Measurements from ENCODE around the gene LHFPL2. TPM values are rescaled to one million over a fixed set of nuclear protein-coding genes. Genes with fewer than 3 reads are reported as not detected.
A peak's percentile ranks its signal among the peaks of the same experiment; 100 is the strongest.

Gene LHFPL2
- total RNA-seq, 1 donor from 2014 or later = 35.9 TPM

DNA sequence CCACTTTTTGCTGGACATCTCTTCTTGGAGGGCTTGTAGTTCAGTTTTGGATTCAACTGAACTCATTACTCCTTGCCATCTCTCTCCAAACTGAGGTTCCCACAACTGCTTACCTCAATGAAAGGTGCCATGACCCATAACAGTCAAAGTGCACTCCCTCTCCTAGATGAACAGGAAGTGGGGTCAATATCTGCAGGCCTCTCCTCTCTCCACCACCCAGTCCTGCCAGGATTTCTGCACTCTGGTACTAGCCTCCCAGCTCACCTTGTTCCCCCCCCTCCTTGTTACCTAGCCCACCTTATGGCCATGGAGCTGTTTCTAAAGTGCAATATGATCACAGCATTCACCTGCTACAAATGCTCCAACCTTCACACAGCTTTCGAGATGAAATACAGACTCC lies 5.9 kb downstream of the LHFPL2 start:
- no peak for DNase-seq (ENCODE audit: low spot score)

DNA sequence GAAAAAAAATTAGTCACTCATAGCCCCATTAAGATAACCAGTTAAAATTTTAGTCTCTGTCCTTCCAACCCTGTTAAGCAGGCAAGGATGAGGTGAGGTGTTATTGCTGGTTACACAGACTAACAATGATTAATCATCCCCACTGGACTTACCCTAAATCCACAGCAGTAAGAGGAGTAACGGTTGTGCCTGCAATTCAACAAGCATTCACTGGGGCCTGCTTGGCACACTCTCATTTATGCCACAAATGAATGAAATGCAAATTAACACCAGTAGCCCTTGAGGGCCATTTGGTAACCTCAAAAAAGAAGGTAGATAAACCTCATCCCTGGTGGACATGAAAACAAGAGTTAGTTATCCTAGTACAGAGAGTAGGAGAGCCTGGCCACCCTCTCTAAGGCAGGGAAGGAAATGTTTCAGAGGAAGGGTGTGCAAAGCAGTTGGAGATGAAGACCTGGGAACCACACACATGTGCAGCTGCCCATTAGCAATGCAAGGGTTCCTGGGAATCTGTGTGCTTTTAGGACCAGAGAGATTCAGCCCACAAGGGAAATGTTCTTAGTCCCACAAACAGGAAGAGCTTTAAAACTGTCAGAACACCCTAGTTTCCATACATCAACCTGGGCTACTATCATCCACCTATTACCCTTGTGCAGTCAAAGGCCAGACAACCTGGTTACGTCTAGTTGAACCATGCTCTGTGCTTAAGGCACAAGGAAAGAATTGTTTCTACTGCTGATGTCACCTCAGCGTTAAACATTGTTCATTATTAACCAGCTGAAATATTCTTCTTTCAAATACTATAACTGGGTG lies 7.7 kb downstream of the LHFPL2 start:
- DNase-seq (ENCODE audit: low spot score) = no peak

DNA sequence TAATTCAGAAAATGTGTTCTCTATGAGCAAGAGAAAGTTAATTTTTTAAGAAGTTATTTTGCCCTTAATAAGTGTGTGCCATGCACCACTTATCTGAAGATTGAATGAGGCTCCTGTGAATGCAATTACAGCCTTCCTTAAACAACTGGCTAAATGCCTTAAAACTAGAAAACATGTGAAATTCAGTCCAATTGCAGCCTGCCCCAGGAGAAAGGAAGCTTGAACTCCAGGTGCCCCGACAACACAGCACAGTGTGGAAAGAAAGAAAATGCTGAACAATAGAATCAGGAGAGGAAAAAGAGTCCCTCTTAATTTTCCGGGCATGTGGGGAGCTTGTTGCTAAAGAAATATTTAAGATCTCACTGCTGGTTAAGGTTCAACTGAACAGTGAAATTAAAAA lies 8.8 kb downstream of the LHFPL2 start:
- DNase-seq (ENCODE audit: low spot score) = peak; percentile 36

DNA sequence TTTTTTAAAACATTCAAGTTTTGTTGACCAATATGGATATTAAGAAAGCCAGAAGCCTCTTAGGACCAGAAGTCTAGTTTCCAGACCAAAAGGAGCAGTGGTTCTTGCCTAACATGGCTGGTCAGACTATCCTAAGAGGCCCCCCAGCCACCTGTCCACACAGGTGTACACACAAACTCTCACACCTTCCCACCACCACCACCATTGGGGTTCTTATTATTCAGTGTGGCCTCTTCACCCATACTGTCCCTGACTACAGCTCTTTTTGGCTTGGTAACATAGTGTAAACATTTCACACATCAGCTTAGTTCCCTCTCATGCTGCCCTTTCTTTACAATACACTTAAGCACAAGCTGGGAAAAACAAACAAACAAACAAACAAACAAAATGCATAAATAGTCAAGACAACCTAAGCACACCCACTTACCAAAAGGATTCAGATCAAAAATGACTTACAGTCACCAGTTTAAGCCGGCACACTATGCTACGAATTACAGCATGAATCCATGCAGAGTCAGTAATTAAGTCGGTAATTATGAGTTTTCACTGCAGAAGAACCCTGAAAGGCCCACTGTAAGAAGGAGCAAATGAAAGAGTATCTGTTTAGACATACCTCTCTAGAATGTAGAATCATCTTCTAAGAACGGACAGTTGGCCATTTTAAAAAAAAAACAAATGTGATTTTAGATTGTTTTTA lies 9.5 kb downstream of the LHFPL2 start:
- no peak for DNase-seq (ENCODE audit: low spot score)

DNA sequence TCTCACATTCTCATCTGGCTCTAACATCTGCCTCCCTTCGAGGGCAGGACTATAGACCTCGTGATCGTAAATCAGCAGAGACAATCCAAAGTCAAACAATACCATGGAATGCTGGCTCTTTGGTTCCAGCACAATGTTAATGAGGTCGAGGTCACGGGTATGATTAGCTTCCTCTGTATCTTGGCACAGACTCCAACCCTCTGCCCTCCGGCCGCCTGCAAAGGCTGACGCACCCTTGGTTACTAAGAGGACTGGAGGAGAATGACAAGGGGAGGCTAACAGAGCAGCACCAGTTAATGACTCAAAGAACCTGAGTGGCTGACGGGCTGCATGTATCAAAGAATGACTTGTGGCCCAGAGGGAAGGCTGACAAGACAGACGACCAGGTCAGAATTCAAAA lies 10.1 kb downstream of the LHFPL2 start:
- peak; percentile 63 for DNase-seq (ENCODE audit: low spot score)

DNA sequence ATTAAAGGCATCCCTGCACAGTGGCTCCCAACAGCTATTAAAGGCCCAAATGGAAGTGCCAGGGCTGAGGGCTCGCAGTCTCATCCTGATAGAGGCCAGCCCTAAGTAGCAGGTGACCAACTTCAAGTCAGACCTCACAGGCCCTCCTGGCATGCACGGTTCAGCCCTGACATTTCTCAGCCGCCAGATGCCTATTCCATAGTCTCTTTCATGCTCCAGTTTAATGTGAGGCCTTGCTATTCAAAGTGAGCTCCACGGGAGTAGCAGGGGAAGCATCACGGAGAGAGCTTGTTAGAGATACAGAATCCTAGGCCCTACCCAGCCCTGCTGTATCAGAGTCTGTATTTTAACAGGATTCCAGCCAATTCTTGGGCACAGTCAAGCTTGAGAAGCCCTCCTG lies 11.1 kb downstream of the LHFPL2 start:
- DNase-seq (ENCODE audit: low spot score) = no peak

DNA sequence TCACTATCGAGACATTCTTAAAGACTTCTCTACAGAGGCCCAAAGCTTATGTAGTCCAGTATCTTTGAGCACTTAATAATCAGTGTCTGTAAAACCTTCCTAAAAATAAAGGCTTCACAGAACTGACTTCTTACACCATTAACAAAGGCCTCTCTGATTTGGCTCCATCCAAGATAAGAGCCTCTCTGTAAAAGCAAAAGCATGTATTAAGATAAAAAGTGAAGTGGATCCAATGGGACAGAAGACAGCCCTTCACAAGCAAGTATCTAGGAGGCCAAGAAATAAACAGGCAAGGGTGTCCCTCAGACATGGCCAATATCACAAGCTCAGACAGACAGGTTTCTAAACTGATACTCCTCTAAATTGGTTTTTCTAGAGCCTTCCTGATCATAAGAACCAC lies 11.9 kb downstream of the LHFPL2 start:
- DNase-seq (ENCODE audit: low spot score) = peak; percentile 43

DNA sequence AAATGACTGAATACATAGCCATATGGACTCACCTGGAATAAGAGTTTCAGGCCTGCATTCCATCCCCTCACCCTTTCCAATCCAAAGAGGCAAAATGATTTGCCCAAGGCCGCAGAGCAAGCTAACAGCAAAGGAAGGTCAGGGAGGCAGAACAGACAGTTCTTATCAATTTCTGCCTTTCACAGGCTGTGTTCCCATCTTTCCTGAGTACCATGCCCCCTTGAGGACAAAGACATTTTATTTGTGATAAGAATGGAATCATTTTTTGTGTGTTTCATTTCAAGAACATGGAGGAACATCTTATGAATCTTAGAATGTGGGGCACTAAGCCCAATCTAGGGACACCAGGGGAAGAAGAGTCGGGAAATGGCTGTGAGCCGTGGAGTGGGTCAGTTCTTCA lies 13.9 kb downstream of the LHFPL2 start:
- DNase-seq (ENCODE audit: low spot score) = no peak

DNA sequence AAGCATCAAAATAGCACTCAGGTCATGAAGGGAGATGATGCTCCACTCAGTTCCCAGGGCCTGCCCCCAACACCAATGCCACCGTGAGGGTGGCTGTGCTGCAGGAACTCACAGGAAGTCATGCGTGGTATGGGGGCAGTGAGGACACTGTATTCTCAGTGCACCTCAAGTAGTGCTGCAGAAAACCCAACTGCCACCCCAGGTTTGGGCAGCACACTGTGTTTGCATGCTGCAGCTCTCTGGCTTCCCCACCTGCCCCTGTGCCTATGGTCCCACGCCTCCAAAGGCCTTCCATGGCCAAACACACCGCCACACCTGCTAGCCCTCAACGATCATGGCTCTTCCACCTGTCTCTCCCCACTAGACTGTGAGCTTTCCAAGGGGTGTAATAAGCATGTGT lies 14.3 kb downstream of the LHFPL2 start:
- no peak for DNase-seq (ENCODE audit: low spot score)

DNA sequence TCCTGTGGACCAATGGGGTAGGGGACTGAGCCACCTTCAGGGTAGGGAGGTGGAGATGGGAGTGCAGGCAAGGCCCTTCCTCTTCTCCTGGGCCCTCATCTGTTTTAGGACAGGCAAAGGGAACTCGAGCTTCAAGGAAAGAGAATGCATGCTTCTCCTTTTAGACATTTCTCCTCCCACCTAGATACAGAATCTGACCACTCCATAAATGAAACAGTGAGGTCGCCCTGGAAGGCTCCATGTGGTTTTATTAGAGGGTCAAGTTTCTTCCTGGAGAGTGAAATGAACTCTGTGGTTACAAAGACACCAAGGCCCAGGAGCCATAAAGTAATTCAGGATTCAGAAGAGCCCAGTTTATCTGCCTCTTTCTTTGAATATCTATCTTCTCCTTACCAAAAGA lies 14.9 kb downstream of the LHFPL2 start:
- no peak for DNase-seq (ENCODE audit: low spot score)

DNA sequence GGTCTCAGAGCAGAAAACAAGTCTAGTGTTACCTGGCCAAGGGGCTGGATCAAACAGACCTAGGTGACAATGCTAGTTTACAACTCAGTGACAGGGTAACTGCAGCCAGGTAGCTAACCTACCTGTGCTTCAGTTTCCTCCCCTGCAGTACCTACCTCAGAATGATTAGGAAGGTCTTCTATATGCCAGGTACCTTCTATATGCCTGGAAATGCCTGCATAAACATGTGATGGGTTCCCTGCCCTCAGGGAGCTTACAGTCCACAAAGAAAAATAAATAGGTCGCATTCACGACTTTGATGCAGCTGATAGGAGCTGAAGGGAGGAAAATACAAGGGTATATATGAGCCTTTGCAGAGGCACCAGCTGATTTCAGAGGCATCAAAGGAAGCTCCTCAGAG lies 16.1 kb downstream of the LHFPL2 start:
- no peak for DNase-seq (ENCODE audit: low spot score)

DNA sequence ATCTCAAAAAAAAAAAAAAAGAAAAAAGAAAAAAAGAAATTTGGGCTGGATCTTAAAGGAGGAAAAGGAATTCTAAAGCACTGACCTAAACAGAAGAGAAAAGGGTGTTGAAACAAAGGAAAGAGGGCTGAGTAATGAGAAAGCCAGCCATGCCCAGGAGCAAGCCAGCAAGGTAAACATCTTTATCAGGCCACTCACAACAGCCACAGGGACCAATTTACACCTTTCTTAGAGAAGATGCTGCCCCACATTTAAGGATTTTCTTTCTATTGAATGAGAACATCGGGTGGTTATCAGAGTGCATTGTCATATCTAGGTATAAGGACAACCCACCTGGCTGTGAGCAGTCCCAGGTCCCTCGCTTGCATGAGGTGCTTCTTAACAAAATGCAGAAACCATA lies 16.6 kb downstream of the LHFPL2 start:
- no peak for DNase-seq (ENCODE audit: low spot score)

DNA sequence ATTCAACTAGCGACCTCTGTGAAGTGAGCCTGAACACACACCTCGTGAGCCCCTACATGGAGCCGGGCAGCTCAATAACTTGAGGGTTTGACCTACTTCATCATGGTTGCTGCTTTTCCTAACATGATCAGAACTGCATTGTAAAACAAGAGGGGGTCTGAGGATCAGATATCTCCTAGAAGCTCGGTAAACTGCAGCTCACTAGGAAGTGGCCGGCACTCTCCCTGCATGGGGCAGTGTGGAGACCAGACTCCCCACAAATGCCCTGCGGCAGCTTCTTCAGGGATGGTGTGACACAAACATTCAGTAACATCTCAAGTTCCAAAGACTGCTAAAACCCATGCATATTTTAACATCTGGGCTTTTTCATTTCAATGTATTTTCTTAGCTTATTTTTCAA lies 18.5 kb downstream of the LHFPL2 start:
- DNase-seq (ENCODE audit: low spot score) = no peak

DNA sequence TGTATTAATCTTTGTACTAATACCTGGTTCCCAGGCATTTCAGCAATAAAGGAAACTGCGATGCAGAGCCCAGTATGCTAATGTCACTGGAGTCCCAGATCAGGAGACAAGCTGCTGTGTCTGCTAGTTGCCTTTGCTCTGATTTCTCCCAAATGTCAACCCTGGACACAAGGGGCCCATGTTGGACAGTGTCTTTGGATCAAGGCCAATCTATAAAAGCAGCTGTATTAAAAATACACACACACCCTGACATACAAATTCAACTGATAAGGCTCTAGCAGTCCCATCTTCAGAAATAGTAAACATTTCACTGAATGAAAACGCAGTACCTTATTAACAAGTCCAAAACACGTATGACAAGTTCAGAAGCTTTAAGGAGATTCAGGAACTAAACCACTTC lies 18.9 kb downstream of the LHFPL2 start:
- no peak for DNase-seq (ENCODE audit: low spot score)

DNA sequence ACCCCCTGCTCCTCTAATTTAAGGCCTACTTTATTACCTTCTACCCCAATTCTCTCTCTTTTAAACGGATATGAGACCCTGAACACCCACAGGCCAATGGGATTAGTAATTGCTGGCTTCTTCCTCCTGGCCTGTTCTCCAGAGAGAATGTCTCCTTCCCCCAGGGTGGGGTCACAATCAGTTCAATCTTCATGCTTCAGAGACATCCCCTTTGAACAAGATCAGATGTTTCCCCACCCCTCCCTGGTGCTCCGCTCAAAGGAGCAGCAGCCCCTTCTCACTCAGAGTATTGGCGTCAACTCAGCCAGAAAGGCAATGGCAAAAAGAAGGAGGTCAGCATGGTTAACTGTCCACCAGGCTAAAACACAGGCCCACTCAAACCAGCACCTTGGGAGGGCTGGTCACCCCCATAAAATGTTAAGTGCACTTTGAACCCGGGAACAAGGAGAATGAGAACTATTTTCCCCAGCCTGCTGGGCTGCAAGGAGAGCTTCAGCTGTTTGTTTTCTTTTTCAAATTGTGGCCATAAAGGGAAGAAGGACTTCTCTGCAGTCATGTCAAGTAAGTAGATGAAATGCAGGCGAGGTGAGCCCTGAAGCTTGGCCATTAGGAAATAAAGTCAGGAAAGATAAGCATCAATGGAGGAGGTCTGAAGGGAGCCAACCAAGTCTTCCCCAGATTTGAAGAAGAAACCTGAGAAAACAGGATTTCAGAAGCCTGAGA lies 20.1 kb downstream of the LHFPL2 start:
- no peak for DNase-seq (ENCODE audit: low spot score)

DNA sequence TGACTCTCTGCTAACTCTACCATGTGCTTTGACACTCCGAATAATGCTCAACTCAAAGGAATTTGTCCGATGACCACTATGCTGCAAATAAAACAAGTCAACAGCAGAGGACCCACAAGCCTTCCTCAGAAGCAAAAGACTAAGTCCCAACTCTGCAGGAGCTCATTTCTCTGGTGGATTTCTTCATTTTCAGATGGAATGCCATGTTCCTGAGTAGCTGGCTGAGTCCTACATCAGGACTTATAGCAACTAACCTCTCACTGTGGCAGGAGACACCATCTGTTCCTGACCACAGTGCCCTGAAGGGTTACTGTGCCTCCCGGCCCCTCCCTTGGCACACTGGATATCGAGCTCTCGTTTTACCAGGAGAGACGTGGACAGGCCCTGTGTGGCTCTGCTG lies 20.8 kb downstream of the LHFPL2 start:
- no peak for DNase-seq (ENCODE audit: low spot score)

DNA sequence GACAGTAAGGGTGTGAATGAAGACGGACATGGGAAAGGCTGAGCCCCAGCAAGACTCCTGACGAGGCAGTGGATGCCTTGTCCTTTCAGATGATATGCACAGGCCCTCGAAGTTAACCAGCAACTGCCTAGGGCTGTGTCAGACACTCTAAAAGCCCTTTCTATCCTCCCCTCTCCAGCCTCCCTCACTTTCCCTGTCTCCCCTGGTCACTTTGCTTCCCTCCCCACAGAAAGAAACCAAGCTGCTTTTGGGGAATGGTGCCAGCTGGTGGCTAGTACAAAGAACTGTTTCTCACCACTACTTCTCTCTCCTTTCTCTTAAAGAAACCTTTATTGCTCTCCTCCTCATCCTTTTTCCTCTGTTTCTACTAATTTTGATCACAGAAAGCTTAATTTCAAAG lies 21.4 kb downstream of the LHFPL2 start:
- DNase-seq (ENCODE audit: low spot score) = no peak

DNA sequence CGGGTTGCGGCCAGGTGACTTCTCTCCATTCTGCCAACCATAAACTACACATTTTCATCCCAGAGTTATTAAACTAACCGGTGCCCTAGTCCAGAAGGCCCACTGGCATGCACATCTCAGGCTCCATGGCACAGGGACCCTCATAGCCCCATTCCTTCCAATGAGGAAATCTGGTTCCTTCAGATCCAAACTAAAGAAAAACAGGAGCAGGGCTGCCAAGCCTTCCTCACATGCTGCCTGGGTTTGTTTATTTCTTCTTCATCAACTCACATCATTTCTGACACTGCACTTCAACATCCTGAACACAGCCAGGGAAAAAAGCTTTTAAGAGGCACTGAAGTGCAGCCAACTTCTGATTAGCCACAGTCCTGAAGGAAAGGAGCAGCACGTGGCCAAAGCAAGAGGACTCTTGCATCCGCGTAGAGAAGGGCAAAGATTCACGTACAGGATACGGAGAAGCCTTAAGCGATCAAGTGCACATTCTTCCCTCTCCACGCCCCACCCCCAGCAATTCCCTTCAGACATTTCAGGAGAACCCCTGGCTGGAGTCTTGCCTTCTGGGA lies 22.5 kb downstream of the LHFPL2 start:
- peak; percentile 26 for DNase-seq (ENCODE audit: low spot score)

DNA sequence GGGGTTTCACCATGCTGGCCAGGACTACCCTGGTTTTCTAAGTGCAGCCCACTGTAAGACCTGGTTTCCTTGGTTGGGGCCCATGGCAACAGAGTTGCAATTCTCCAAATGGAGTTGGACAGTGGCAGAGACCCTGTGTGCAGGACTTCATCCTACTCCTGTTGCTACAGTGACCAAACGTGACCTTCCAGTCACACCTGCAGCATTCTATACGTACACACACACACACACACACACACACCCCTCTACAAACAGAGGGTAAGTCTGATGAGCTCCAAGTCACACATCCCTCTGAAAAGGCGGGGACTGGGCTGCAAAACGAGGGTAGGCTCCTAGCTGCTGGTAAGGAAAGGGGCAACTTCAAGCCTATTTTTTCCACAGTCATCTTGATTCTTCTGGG lies 23.6 kb downstream of the LHFPL2 start:
- DNase-seq (ENCODE audit: low spot score) = no peak

DNA sequence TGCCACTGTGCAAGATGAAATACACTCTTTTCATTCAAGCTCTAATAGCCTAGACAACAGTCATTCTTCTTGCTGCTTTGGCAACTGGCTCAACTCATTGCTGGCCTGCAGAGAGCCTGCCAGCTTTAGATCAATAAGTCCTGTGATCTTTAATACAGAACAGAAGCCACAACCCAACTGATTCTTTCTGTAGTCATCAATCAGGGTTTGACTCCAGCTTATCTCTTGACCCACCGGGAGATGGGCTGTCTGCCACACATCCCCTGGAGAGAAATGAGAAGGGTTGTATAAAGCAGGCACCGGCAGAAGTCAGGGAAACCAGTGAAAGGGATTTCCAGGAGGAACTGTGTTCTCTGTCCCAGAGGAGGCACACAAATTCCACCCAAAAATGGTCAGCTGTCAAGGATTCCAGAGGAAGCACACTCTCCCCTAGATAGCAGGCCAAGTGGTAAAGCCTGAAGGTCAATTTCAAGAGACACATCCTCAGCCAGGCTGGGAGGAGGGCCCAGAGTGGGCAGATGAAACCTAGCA lies 24.5 kb downstream of the LHFPL2 start:
- peak; percentile 52 for DNase-seq (ENCODE audit: low spot score)

DNA sequence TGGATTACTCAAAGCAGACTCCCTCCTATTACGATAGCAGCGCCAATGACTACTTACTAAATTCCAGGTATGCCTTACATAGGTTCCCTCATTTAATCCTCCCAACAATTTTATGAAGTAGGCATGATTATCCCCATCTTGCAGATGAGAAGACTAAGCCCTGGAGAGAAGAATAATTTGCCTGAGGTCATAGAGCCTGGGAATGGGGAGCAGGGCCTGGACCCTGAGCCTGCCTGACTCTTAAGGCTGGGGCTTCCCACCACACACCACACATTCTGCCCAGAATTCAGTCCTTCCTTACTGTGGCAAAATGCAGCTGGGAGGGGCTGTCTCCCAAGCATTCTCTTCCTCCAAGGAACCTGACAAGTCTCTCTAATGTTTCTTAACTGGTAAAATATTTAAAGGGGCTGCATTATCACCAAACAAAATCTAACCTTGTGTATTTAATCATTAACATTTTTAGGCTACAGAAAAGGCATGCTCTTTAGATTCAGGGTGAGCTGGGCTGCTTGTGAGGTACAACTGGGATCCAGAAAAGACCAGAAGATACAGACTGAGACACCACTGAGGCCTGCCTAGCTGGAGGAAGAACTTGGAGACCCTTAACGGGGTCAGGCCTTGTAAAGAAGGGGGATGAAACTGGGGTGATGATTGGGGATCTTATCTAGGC lies 26.1 kb downstream of the LHFPL2 start:
- DNase-seq (ENCODE audit: low spot score) = no peak

Data from umbilical cord (tissue), 2 donors.